GM23338 (cell line): ENCODE measurements around the gene DTNBP1. TPM values are rescaled to one million over a fixed set of nuclear protein-coding genes. Genes with fewer than 3 reads are reported as not detected.

Experiments used
- ATAC-seq: fragments of 200-7000 bp; cut with Tn5 transposase; 3 replicates; pipeline ENCODE4 v1.9.1; 2020
- DNase-seq: peaks from one replicate; pipeline ENCODE4 v3.0.0-alpha.2; 2015; ENCODE audit warnings: low spot score
- H2AFZ ChIP-seq: fragments of 200-600 bp; sonication (generic); 2 replicates; pipeline ENCODE4 v1.8.0; 2016; ENCODE audit warnings: antibody characterized with exemption, mild to moderate bottlenecking, moderate library complexity
- H3F3A ChIP-seq: fragments of 200-600 bp; sonication (generic); replicated peaks from 2 replicates; pipeline ENCODE4 v1.8.0; 2017; ENCODE audit warnings: antibody characterized with exemption, mixed run types, low read depth
- H3K27ac ChIP-seq: fragments of 200-600 bp; sonication (generic); 2 replicates; pipeline ENCODE4 v1.6.1; 2016; ENCODE audit warnings: low read depth
- H3K27me3 ChIP-seq: fragments of 200-600 bp; sonication (generic); 2 replicates; pipeline ENCODE4 v1.8.0; 2016; ENCODE audit warnings: mild to moderate bottlenecking, mixed run types, moderate library complexity; ENCODE audit not compliant: insufficient read depth
- H3K36me3 ChIP-seq: fragments of 200-600 bp; sonication (generic); 2 replicates; pipeline ENCODE4 v1.8.0; 2016; ENCODE audit warnings: mild to moderate bottlenecking; ENCODE audit not compliant: insufficient read depth
- H3K4me1 ChIP-seq: fragments of 200-600 bp; sonication (generic); 2 replicates; pipeline ENCODE4 v1.8.0; 2016; ENCODE audit warnings: mild to moderate bottlenecking, moderate library complexity; ENCODE audit not compliant: insufficient read depth
- H3K4me2 ChIP-seq: fragments of 200-600 bp; sonication (generic); 2 replicates; pipeline ENCODE4 v1.7.1; 2017; ENCODE audit warnings: mixed run types
- H3K4me3 ChIP-seq: fragments of 200-600 bp; sonication (generic); 2 replicates; pipeline ENCODE4 v1.6.1; 2016; ENCODE audit warnings: mixed run types
- H3K79me2 ChIP-seq: fragments of 200-600 bp; sonication (generic); replicated peaks from 2 replicates; pipeline ENCODE4 v1.8.0; 2017; ENCODE audit warnings: mild to moderate bottlenecking; ENCODE audit not compliant: insufficient read depth
- H3K9me2 ChIP-seq: fragments of 200-600 bp; sonication (generic); 2 replicates; pipeline ENCODE4 v1.8.0; 2017; ENCODE audit not compliant: insufficient read depth
- H4K20me1 ChIP-seq: fragments of 200-600 bp; sonication (generic); replicated peaks from 2 replicates; pipeline ENCODE4 v1.8.0; 2017; ENCODE audit warnings: mild to moderate bottlenecking; ENCODE audit not compliant: insufficient read depth
- H3K27ac Mint-ChIP-seq: 2 replicates; pipeline ENCODE4 v1.8.0; 2020; ENCODE audit warnings: inconsistent platforms, mild to moderate bottlenecking, moderate library complexity, mixed read lengths
- H3K27me3 Mint-ChIP-seq: 3 replicates; pipeline ENCODE4 v1.8.0; 2022; ENCODE audit warnings: low read depth, mild to moderate bottlenecking, moderate library complexity, mixed read lengths, inconsistent platforms; ENCODE audit not compliant: insufficient read depth, poor library complexity
- H3K36me3 Mint-ChIP-seq: 3 replicates; pipeline ENCODE4 v1.8.0; 2021; ENCODE audit warnings: low read depth, mild to moderate bottlenecking, inconsistent platforms, moderate library complexity, mixed read lengths
- H3K4me1 Mint-ChIP-seq: 3 replicates; pipeline ENCODE4 v1.8.0; 2020; ENCODE audit warnings: mild to moderate bottlenecking, inconsistent platforms, mixed read lengths
- H3K4me3 Mint-ChIP-seq: 3 replicates; pipeline ENCODE4 v1.8.0; 2021; ENCODE audit warnings: moderate library complexity, mild to moderate bottlenecking, inconsistent platforms, mixed read lengths
- H3K9me3 Mint-ChIP-seq: 3 replicates; pipeline ENCODE4 v1.8.0; 2020; ENCODE audit warnings: moderate library complexity, mild to moderate bottlenecking, inconsistent platforms, mixed read lengths
- CREB1 ChIP-seq: fragments of 250-450 bp; sonication (Bioruptor Pico); IDR thresholded peaks from 2 replicates; pipeline ENCODE4 v1.5.0; 2020; ENCODE audit warnings: low read depth, mild to moderate bottlenecking, moderate library complexity
- CTCF ChIP-seq, 2 experiments: fragments of 200-600 bp in 1 of 2; sonication (generic) in 1 of 2; conservative IDR thresholded peaks; 2 replicates each; pipeline versions ENCODE4 v1.5.1 to v1.6.1; 2016 to 2017; ENCODE audit warnings: antibody characterized with exemption in 2 of 2, low read depth in 2 of 2, mild to moderate bottlenecking in 2 of 2, moderate library complexity in 1 of 2
- EZH2 ChIP-seq: fragments of 200-600 bp; sonication (generic); IDR thresholded peaks from one replicate; pipeline ENCODE4 v1.8.0; 2017; ENCODE audit warnings: antibody characterized with exemption, mild to moderate bottlenecking, low read depth; ENCODE audit not compliant: unreplicated experiment
- EZH2phosphoT487 ChIP-seq: fragments of 200-600 bp; sonication (generic); IDR thresholded peaks from one replicate; pipeline ENCODE4 v1.8.1; 2018; ENCODE audit warnings: antibody characterized with exemption; ENCODE audit not compliant: unreplicated experiment
- JUNB ChIP-seq: IDR thresholded peaks from one replicate; pipeline ENCODE4 v1.6.1; 2016; ENCODE audit warnings: antibody characterized with exemption; ENCODE audit not compliant: unreplicated experiment
- NANOG ChIP-seq: IDR thresholded peaks from 2 replicates; pipeline ENCODE4 v1.6.1; 2016; ENCODE audit warnings: antibody characterized with exemption, borderline replicate concordance
- POLR2AphosphoS5 ChIP-seq: IDR thresholded peaks from 2 replicates; pipeline ENCODE4 v1.6.1; 2016; ENCODE audit warnings: antibody characterized with exemption, low read depth
- STAT1 ChIP-seq: IDR thresholded peaks from one replicate; pipeline ENCODE4 v1.6.1; 2016; ENCODE audit warnings: antibody characterized with exemption; ENCODE audit not compliant: unreplicated experiment
- ZNF114 ChIP-seq: fragments of 250-450 bp; sonication (Bioruptor Pico); IDR thresholded peaks from 2 replicates; pipeline ENCODE4 v1.5.0; 2020; ENCODE audit warnings: mild to moderate bottlenecking, moderate library complexity
- ZNF331 ChIP-seq: fragments of 250-450 bp; sonication (Bioruptor Pico); IDR thresholded peaks from 2 replicates; pipeline ENCODE4 v1.5.0; 2020; ENCODE audit warnings: low read depth, mild to moderate bottlenecking, moderate library complexity
- polyA plus RNA-seq: library from polyadenylated mRNA; unstranded; fragments of >200 nt; fragmentation: Nextera tagmentation; extraction: Ambion mirVana; gene quantifications from 2 replicates; pipeline ENCODE4 v1.2.1, GENCODE V29; 2016
- total RNA-seq: library from RNA; depleted of rRNA; stranded (reverse); fragments of >200 nt; shearing (Covaris generic); gene quantifications from 2 replicates; pipeline ENCODE4 v1.2.3, GENCODE V29; 2014
- TF ChIP-seq, protein P1 (sequence below): IDR thresholded peaks from one replicate; pipeline ENCODE4 v1.6.1; 2018; ENCODE audit warnings: antibody characterized with exemption; ENCODE audit not compliant: unreplicated experiment
- TF ChIP-seq, protein P2 (sequence below): IDR thresholded peaks from 2 replicates; pipeline ENCODE4 v1.6.1; 2016; ENCODE audit warnings: antibody characterized with exemption

Gene DTNBP1
- total and polyA plus RNA-seq, 2 experiments from 2014 or later = 12.1 to 20.1 TPM

DNA sequence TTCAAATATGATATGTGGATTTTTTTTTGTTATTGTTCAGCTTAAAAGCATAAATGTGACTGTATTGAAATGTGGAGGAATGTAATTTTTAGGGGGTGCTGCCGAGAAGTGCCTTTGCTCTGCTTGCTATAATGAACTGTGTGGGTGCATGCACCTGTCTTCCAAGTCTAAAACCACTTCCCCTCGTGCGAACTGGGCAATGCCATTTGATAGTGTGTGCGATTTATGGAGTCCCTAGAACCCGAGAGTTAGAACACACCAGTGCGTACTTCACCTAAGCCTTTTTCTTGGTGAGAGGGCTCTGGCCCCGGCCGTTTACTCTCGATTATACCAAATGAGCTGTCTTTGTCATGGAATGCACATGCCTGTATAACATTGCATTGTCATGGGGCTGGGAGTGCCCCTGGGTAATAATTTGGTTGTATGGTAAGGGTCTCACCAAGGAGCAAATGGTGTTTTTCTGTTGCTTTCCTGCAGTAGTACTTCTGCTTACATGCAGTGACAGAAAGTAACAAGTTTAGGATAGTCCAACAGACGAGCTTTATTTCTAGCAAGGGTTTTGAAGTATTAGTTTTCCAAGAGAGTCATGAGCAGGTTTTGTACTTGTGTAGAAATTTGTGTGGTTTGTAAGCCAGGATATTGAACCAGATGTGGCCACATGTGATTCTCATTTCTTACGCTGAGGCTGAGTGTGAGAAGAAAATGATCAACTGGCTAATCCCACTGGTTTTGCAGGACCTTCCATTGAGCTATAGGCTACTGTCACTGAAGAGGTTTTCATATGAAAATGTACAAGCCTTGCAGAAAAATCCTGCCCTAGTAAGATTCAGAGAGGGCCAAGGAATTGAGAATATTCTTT, 172.4 kb downstream of the DTNBP1 start (continued):
- TF ChIP-seq CTCF (conservative IDR thresholded peaks at IDR 0.05; ENCODE audit: low read depth in 2 of 2) = no peak
- TF ChIP-seq POLR2AphosphoS5 = no peak
- no peak for TF ChIP-seq EZH2
- no peak for TF ChIP-seq JUNB
- TF ChIP-seq STAT1 = no peak
- no peak for TF ChIP-seq NANOG
- TF ChIP-seq ZNF114 (CRISPR knock-in tag) = no peak

GRCh38 chr6:15489261-15489962, 173.4 kb downstream of the DTNBP1 start:
- peaks cover 96% of the 10 kb centered on the region for H3K79me2 ChIP-seq
- ATAC-seq = no peak
- H3K27me3 ChIP-seq = no peaks in the 10 kb centered on the region
- H3K4me2 ChIP-seq = no peak overlapping the region
- peaks cover 34% of the 10 kb centered on the region for H3K27me3 Mint-ChIP-seq
- H3K27ac ChIP-seq = 0 out of 2 replicates have a peak overlapping the region, but pooled peaks have one; percentile 16
- no peaks in the 10 kb centered on the region for H3K9me2 ChIP-seq
- H3K36me3 ChIP-seq = peaks cover 21% of the 10 kb centered on the region
- H3K27ac Mint-ChIP-seq = no peak overlapping the region
- no peaks in the 10 kb centered on the region; the same call in 2 of the 3 replicates for H3K9me3 Mint-ChIP-seq
- TF ChIP-seq POLR2AphosphoS5 (peak; percentile 18; the same call in 1 of the 2 replicates), ZNF331 (CRISPR knock-in tag) (no peak)
- H3K4me1 ChIP-seq = peaks cover 77% of the 10 kb centered on the region
- H3F3A ChIP-seq = peaks cover 26% of the 10 kb centered on the region
- H3K4me1 Mint-ChIP-seq = peaks cover 87% of the 10 kb centered on the region
- no peak overlapping the region for H3K4me3 ChIP-seq
- no peak overlapping the region; the same call in 2 of the 3 replicates for H3K4me3 Mint-ChIP-seq
- no peak for DNase-seq
- peaks cover 61% of the 10 kb centered on the region for H3K36me3 Mint-ChIP-seq
- no peak overlapping the region for H2AFZ ChIP-seq
- peaks cover 88% of the 10 kb centered on the region for H4K20me1 ChIP-seq

DNA sequence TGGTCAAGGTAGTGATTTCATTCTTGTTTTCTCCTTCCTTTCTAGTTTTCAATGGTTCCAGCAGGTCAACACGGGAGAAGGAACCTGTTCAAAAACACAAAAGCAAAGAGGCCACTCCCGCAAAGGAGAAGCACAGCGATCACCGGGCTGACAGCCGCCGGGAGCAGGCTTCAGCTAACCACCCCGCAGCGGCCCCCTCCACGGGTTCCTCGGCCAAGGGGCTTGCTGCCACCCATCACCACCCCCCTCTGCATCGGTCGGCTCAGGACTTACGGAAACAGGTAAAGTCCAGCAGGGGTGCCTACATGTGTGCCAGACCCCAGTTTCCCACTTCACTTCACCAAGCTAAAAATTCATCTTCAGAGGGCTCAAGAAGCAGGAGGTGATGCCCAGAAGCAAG, 175.6 kb downstream of the DTNBP1 start:
- H3K27me3 ChIP-seq = no peaks in the 10 kb centered on the region
- peaks cover 22% of the 10 kb centered on the region for H3K36me3 ChIP-seq
- no peak overlapping the region for H3K27ac Mint-ChIP-seq
- ATAC-seq (no peak), DNase-seq (no peak)
- peaks cover 35% of the 10 kb centered on the region for H3K27me3 Mint-ChIP-seq
- peaks cover 80% of the 10 kb centered on the region for H3K4me1 Mint-ChIP-seq
- H3K79me2 ChIP-seq = peaks cover 97% of the 10 kb centered on the region
- H3K9me2 ChIP-seq = no peaks in the 10 kb centered on the region
- H3K4me1 ChIP-seq = peaks cover 80% of the 10 kb centered on the region
- peaks cover 26% of the 10 kb centered on the region for H3F3A ChIP-seq
- no peak overlapping the region for H3K4me3 ChIP-seq
- H3K36me3 Mint-ChIP-seq = peaks cover 46% of the 10 kb centered on the region
- H3K27ac ChIP-seq = no peak overlapping the region
- no peaks in the 10 kb centered on the region; the same call in 2 of the 3 replicates for H3K9me3 Mint-ChIP-seq
- H3K4me3 Mint-ChIP-seq = no peak overlapping the region
- peaks cover 87% of the 10 kb centered on the region for H4K20me1 ChIP-seq
- no peak overlapping the region for H3K4me2 ChIP-seq
- H2AFZ ChIP-seq = no peak overlapping the region
- no peak for TF ChIP-seq JUNB
- TF ChIP-seq, protein P1, sequence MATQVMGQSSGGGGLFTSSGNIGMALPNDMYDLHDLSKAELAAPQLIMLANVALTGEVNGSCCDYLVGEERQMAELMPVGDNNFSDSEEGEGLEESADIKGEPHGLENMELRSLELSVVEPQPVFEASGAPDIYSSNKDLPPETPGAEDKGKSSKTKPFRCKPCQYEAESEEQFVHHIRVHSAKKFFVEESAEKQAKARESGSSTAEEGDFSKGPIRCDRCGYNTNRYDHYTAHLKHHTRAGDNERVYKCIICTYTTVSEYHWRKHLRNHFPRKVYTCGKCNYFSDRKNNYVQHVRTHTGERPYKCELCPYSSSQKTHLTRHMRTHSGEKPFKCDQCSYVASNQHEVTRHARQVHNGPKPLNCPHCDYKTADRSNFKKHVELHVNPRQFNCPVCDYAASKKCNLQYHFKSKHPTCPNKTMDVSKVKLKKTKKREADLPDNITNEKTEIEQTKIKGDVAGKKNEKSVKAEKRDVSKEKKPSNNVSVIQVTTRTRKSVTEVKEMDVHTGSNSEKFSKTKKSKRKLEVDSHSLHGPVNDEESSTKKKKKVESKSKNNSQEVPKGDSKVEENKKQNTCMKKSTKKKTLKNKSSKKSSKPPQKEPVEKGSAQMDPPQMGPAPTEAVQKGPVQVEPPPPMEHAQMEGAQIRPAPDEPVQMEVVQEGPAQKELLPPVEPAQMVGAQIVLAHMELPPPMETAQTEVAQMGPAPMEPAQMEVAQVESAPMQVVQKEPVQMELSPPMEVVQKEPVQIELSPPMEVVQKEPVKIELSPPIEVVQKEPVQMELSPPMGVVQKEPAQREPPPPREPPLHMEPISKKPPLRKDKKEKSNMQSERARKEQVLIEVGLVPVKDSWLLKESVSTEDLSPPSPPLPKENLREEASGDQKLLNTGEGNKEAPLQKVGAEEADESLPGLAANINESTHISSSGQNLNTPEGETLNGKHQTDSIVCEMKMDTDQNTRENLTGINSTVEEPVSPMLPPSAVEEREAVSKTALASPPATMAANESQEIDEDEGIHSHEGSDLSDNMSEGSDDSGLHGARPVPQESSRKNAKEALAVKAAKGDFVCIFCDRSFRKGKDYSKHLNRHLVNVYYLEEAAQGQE = no peak
- no peak for TF ChIP-seq NANOG
- TF ChIP-seq, protein P2, sequence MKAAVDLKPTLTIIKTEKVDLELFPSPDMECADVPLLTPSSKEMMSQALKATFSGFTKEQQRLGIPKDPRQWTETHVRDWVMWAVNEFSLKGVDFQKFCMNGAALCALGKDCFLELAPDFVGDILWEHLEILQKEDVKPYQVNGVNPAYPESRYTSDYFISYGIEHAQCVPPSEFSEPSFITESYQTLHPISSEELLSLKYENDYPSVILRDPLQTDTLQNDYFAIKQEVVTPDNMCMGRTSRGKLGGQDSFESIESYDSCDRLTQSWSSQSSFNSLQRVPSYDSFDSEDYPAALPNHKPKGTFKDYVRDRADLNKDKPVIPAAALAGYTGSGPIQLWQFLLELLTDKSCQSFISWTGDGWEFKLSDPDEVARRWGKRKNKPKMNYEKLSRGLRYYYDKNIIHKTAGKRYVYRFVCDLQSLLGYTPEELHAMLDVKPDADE = no peak
- TF ChIP-seq ZNF114 (CRISPR knock-in tag) = no peak
- no peak for TF ChIP-seq ZNF331 (CRISPR knock-in tag)
- no peak for TF ChIP-seq POLR2AphosphoS5
- TF ChIP-seq EZH2phosphoT487 = no peak
- no peak for TF ChIP-seq CREB1
